ENCODE data around the gene ADGRF5. TPM values are rescaled to one million over a fixed set of nuclear protein-coding genes. Genes with fewer than 3 reads are reported as not detected.

ADGRF5 gene
- total RNA-seq, 1 donor from 2014 or later, result 48.0 TPM

GRCh38 chr6:46937642-46938041 lies 15.9 kb upstream of the ADGRF5 start:
- no peak for DNase-seq (ENCODE audit: missing footprints)
- intact Hi-C loops (cut with DNase I), result no loop called here
- no peak for ATAC-seq

- intact Hi-C loops (cut with DNase I), result no loop called here
- ATAC-seq (peak; percentile 23), DNase-seq (ENCODE audit: missing footprints) (no peak)
These were observed 13.9 kb upstream of the ADGRF5 start for GRCh38 chr6:46935687-46936086.

GRCh38 chr6:46933751-46934150 lies 12.0 kb upstream of the ADGRF5 start:
- intact Hi-C loops (cut with DNase I), result no loop called here
- no peak for DNase-seq (ENCODE audit: missing footprints)
- no peak for ATAC-seq

GRCh38 chr6:46932526-46933319 lies 11.0 kb upstream of the ADGRF5 start:
- ATAC-seq (no peak), DNase-seq (ENCODE audit: missing footprints) (no peak)
- intact Hi-C loops (cut with DNase I), result no loop called here

- DNase-seq (ENCODE audit: missing footprints) (no peak), ATAC-seq (no peak)
- intact Hi-C loops (cut with DNase I), result no loop called here
These were observed 9.7 kb upstream of the ADGRF5 start for GRCh38 chr6:46931416-46931815.

- ATAC-seq (no peak), DNase-seq (ENCODE audit: missing footprints) (no peak)
- intact Hi-C loops (cut with DNase I), result no loop called here
These were observed 8.6 kb upstream of the ADGRF5 start for GRCh38 chr6:46930331-46930730.

GRCh38 chr6:46927066-46927465 lies 5.3 kb upstream of the ADGRF5 start:
- intact Hi-C loops (cut with DNase I), result no loop called here
- ATAC-seq, result no peak
- no peak for DNase-seq (ENCODE audit: missing footprints)

- DNase-seq (ENCODE audit: missing footprints), result no peak
- no peak for ATAC-seq
- intact Hi-C loops (cut with DNase I), result no loop called here
These were observed 4.7 kb upstream of the ADGRF5 start for GRCh38 chr6:46926481-46926880.

GRCh38 chr6:46925563-46926253 lies 4.0 kb upstream of the ADGRF5 start:
- DNase-seq (ENCODE audit: missing footprints), result no peak
- intact Hi-C loops (cut with DNase I), result no loop called here
- peak; percentile 62 for ATAC-seq

GRCh38 chr6:46923476-46923875 lies 1.7 kb upstream of the ADGRF5 start:
- DNase-seq (ENCODE audit: missing footprints), result no peak
- intact Hi-C loops (cut with DNase I), result loop anchor here (1.0 kb wide), 1 partner anchor 25 kb away; no protein-coding TSS in a partner anchor
- no peak for ATAC-seq

GRCh38 chr6:46921059-46921458 lies 679 bp downstream of the ADGRF5 start:
- ATAC-seq (no peak), DNase-seq (ENCODE audit: missing footprints) (no peak)
- intact Hi-C loops (cut with DNase I), result no loop called here

GRCh38 chr6:46918806-46919205 lies 2.9 kb downstream of the ADGRF5 start:
- ATAC-seq (no peak), DNase-seq (ENCODE audit: missing footprints) (no peak)
- intact Hi-C loops (cut with DNase I), result no loop called here

GRCh38 chr6:46917002-46917545 lies 4.7 kb downstream of the ADGRF5 start:
- intact Hi-C loops (cut with DNase I), result no loop called here
- DNase-seq (ENCODE audit: missing footprints) (no peak), ATAC-seq (no peak)

- ATAC-seq, result no peak
- DNase-seq (ENCODE audit: missing footprints), result no peak
- intact Hi-C loops (cut with DNase I), result no loop called here
These were observed 5.9 kb downstream of the ADGRF5 start for GRCh38 chr6:46915866-46916265.

GRCh38 chr6:46915380-46915779 lies 6.4 kb downstream of the ADGRF5 start:
- DNase-seq (ENCODE audit: missing footprints), result no peak
- intact Hi-C loops (cut with DNase I), result no loop called here
- no peak for ATAC-seq

- intact Hi-C loops (cut with DNase I), result no loop called here
- ATAC-seq (no peak), DNase-seq (ENCODE audit: missing footprints) (no peak)
These were observed 7.4 kb downstream of the ADGRF5 start for GRCh38 chr6:46914279-46914810.

GRCh38 chr6:46909371-46909770 lies 12.4 kb downstream of the ADGRF5 start:
- intact Hi-C loops (cut with DNase I), result loop anchor here (5.0 kb wide), 1 partner anchor 37 kb away; no protein-coding TSS in a partner anchor
- DNase-seq (ENCODE audit: missing footprints) (no peak), ATAC-seq (no peak)

GRCh38 chr6:46906776-46907175 lies 15.0 kb downstream of the ADGRF5 start:
- no peak for DNase-seq (ENCODE audit: missing footprints)
- intact Hi-C loops (cut with DNase I), result loop anchor here (5.0 kb wide), 1 partner anchor 34 kb away; no protein-coding TSS in a partner anchor

GRCh38 chr6:46904117-46904516 lies 17.6 kb downstream of the ADGRF5 start:
- DNase-seq (ENCODE audit: missing footprints) (no peak), ATAC-seq (no peak)
- intact Hi-C loops (cut with DNase I), result no loop called here

More at GRCh38 chr6:46906776-46907175, 15.0 kb downstream of the ADGRF5 start:
- no peak for ATAC-seq

GRCh38 chr6:46903175-46903574 lies 18.6 kb downstream of the ADGRF5 start:
- no peak for DNase-seq (ENCODE audit: missing footprints)
- ATAC-seq, result peak; percentile 53
- intact Hi-C loops (cut with DNase I), result no loop called here
